SKM-1 (cell line): ENCODE measurements around the gene PCDHB7.
"Not testable (repeated sequence)": the region's sequence is repeated elsewhere in the genome, so short reads cannot be mapped to it uniquely, and the experiment has no call there.

ENCODE experiments used
- DNase-seq: peaks from one replicate; lab custom pipeline; 2025; ENCODE audit not compliant: unreplicated experiment; lab: John Stamatoyannopoulos, UW

The PCDHB7 gene

DNA sequence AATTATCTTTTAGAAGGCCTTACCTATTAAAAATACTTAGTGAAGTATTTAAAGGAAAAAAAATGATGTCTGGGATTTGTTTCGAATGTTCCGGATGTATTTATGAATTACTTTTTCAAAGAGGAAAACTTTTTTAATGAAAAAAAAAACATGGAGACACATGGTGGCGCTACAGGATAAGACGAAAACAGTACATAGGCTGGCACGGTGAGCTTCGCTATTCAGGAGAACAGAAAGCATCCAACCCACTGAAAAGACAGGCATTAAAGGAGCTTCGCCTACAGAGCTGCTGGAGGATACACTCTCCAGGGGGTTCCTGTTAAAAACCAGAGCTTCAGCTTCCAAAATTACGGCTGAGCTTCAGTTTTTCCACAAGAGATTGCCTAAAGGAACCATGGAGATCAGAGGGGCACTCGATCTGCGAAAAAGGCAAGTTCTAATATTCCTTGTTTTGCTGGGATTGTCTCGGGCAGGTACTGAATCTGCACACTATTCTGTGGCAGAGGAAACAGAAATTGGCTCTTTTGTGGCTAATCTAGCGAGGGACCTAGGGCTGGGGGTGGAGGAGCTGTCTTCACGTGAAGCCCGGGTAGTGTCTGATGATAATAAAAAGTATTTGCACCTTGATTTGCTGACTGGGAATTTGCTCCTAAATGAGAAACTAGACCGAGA is 50.8 kb downstream of the PCDHB7 start, which contains the start of gene PCDHB14:
Gene PCDHB14, plus strand, starts transcription at position 232 of the 672 bp plus-strand sequence. Its CDS starts 163 bp downstream, at position 395.
- DNase-seq: no peak

DNA sequence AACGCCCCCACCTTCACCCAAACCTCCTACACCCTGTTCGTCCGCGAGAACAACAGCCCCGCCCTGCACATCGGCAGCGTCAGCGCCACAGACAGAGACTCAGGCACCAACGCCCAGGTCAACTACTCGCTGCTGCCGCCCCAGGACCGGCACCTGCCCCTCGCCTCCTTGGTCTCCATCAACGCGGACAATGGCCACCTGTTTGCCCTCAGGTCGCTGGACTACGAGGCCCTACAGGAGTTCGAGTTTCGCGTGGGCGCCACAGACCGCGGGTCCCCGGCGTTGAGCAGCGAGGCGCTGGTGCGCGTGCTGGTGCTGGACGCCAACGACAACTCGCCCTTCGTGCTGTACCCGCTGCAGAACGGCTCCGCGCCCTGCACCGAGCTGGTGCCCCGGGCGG is 52.4 kb downstream of the PCDHB7 start:
- not testable (repeated sequence) for DNase-seq

DNA sequence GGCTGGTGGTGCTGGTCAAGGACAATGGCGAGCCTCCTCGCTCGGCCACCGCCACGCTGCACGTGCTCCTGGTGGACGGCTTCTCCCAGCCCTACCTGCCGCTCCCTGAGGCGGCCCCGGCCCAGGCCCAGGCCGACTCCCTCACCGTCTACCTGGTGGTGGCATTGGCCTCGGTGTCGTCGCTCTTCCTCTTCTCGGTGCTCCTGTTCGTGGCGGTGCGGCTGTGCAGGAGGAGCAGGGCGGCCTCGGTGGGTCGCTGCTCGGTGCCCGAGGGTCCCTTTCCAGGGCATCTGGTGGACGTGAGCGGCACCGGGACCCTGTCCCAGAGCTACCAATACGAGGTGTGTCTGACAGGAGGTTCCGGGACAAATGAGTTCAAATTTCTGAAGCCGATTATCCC is 53.0 kb downstream of the PCDHB7 start:
- not testable (repeated sequence) for DNase-seq
